ENCODE results near the gene ARHGAP20. TPM values are rescaled to one million over a fixed set of nuclear protein-coding genes. Genes with fewer than 3 reads are reported as not detected.
A peak's percentile ranks its signal among the peaks of the same experiment; 100 is the strongest.

The ARHGAP20 gene
- total and polyA plus RNA-seq, 2 donors (not counting 1 experiment from before 2014, with no cell fraction given) = 9.4 to 18.1 TPM

DNA sequence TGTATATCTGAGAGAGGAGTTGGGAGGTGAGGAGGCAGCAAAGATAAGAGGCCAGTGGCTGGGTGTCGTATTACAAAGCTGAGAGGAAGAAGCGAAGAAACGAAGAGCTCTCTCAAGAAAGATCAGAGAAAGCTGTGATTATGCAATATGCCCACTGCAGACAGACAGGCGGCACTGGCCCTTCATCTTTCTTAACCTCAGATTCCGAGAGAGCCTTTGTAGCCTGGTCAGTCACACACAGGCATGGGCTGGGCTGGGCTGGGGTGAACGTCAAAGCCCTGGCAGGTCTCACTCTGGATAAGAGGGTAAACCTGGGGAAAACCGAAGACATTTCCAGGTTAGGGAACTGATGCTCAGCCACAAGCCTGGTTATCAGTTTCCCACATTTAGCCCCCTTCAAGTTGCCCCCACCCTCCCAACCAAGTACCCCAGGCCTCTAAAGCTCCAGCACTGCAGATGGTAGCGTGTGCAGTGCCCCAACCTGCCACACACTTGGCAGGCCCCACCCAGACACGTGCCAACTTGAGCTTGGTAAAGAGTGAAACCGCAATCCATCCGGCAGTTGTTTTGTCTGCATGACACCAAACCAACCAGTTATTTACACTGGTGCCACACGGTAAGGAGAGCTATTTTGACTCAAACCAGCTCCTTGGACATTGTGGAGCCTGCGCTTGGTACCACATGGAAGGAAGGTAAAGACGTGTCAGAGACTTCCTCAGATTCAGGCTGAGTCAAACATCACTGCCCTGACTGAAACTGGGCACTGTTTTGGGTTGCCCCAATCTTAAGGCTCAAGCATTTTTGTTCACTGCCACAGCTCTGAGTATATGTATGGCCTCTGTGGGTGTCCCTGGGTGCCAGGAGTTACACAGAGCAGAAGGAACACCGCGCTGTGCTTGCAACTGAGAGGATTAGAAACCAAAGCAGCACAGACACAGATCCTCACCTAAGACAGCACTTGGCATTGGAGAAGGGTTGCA, 146.6 kb downstream of the ARHGAP20 start:
- no peak for TF ChIP-seq EZH2 (IDR thresholded peaks at IDR 0.05; ENCODE audit: low read length, missing control alignments)
- TF ChIP-seq, protein P1, sequence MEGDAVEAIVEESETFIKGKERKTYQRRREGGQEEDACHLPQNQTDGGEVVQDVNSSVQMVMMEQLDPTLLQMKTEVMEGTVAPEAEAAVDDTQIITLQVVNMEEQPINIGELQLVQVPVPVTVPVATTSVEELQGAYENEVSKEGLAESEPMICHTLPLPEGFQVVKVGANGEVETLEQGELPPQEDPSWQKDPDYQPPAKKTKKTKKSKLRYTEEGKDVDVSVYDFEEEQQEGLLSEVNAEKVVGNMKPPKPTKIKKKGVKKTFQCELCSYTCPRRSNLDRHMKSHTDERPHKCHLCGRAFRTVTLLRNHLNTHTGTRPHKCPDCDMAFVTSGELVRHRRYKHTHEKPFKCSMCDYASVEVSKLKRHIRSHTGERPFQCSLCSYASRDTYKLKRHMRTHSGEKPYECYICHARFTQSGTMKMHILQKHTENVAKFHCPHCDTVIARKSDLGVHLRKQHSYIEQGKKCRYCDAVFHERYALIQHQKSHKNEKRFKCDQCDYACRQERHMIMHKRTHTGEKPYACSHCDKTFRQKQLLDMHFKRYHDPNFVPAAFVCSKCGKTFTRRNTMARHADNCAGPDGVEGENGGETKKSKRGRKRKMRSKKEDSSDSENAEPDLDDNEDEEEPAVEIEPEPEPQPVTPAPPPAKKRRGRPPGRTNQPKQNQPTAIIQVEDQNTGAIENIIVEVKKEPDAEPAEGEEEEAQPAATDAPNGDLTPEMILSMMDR (conservative IDR thresholded peaks at IDR 0.05 in 1 of 2, IDR thresholded peaks at IDR 0.05 in 1 of 2; ENCODE audit: low read depth in 1 of 2, low read length in 2 of 2) = no peak
- no peak overlapping the region for H3K27ac ChIP-seq (ENCODE audit: insufficient read depth, low read length)
- H3K36me3 ChIP-seq (ENCODE audit: control insufficient read depth, insufficient read depth, low read length) = no peaks in the 10 kb centered on the region
- H3K4me3 ChIP-seq (replicated peaks in 1 of 4; ENCODE audit: control extremely low read depth in 1 of 4, insufficient read depth in 1 of 4, low read depth in 3 of 4, low read length in 4 of 4) = no peak overlapping the region
- H3K9ac ChIP-seq (ENCODE audit: insufficient read depth, low read length) = no peak overlapping the region
- no peaks in the 10 kb centered on the region for H3K9me3 ChIP-seq (ENCODE audit: control insufficient read depth, insufficient read depth, low read depth, low read length)
- DNase-seq (ENCODE audit: low read depth in 2 of 2) = peak; percentile 32 to 59
- H2AFZ ChIP-seq (ENCODE audit: low read length) = no peak overlapping the region
- H3K27me3 ChIP-seq (ENCODE audit: control insufficient read depth, insufficient read depth, low read length) = peaks cover 4% of the 10 kb centered on the region
- H4K20me1 ChIP-seq (ENCODE audit: control insufficient read depth, extremely low read depth, insufficient read depth, low read length) = no peaks in the 10 kb centered on the region
- no peak overlapping the region for H3K4me2 ChIP-seq (ENCODE audit: extremely low read depth, insufficient read depth, low read length)
- H3K79me2 ChIP-seq (ENCODE audit: control insufficient read depth, insufficient read depth, low read length) = no peaks in the 10 kb centered on the region
- no peaks in the 10 kb centered on the region for H3K4me1 ChIP-seq (ENCODE audit: control insufficient read depth, extremely low read depth, insufficient read depth, low read length)

DNA sequence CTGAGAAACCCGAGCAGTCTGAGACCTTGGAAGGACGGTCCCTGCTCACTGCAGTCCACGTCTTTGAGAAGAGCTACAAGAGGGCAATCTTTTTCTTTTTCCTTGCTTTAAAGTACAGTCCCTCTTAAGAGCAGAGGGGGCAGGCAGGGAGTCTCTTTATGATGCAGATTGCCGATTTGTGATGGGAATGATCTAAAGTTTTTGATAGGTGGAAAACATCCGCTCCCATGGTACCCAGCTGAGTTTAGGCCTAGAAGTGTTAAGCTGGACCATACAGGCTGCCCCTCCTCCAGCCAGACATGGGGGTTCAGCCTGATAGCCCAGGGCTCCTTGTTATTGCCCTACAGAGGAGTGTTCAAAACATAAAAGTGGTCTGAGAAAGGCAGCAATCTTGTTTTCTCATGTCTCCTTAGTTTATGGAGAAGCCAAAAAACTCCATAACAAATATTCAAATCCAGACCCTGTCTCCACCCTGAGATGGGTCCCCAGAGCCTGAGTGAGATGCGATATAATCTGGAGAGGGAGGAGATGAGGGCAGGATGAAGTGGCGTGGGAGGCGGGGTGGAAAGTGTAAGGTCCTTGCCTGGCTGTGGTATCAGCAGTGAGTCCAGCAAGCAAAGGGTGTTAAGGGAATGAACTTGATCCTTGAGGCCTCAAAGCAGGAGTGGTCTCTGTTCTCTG, 147.4 kb downstream of the ARHGAP20 start:
- Histone ChIP-seq H3K36me3 (ENCODE audit: control insufficient read depth, insufficient read depth, low read length) (no peaks in the 10 kb centered on the region), H3K79me2 (ENCODE audit: control insufficient read depth, insufficient read depth, low read length) (no peaks in the 10 kb centered on the region), H3K4me2 (ENCODE audit: extremely low read depth, insufficient read depth, low read length) (no peak overlapping the region), H3K9ac (ENCODE audit: insufficient read depth, low read length) (no peak overlapping the region), H4K20me1 (ENCODE audit: control insufficient read depth, extremely low read depth, insufficient read depth, low read length) (no peaks in the 10 kb centered on the region), H3K27me3 (ENCODE audit: control insufficient read depth, insufficient read depth, low read length) (peaks cover 4% of the 10 kb centered on the region), H2AFZ (ENCODE audit: low read length) (no peak overlapping the region), H3K27ac (ENCODE audit: insufficient read depth, low read length) (no peak overlapping the region), H3K4me3 (replicated peaks in 1 of 4; ENCODE audit: control extremely low read depth in 1 of 4, insufficient read depth in 1 of 4, low read depth in 3 of 4, low read length in 4 of 4) (no peak overlapping the region), H3K4me1 (ENCODE audit: control insufficient read depth, extremely low read depth, insufficient read depth, low read length) (no peaks in the 10 kb centered on the region), H3K9me3 (ENCODE audit: control insufficient read depth, insufficient read depth, low read depth, low read length) (no peaks in the 10 kb centered on the region)
- no peak for TF ChIP-seq EZH2 (IDR thresholded peaks at IDR 0.05; ENCODE audit: low read length, missing control alignments)
- TF ChIP-seq, protein P1 (conservative IDR thresholded peaks at IDR 0.05 in 1 of 2, IDR thresholded peaks at IDR 0.05 in 1 of 2; ENCODE audit: low read depth in 1 of 2, low read length in 2 of 2) = no peak
- DNase-seq (ENCODE audit: low read depth in 2 of 2) = no peak

DNA sequence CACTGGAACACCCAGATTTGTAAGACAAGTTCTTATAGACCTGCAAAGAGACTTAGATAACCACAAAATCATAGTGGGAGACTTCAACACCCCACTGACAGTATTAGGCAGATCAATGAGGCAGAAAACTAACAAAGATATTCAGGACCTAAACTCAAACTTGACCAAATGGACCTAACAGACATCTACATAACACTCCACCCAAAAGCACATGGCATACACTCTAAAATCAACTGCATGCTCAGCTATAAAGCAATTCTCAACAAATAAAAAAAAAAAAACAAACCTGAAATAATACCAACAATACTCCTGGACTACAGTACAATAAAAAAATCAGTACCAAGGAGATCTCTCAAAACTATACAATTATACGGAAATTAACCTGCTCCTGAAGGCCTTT, 167.5 kb downstream of the ARHGAP20 start:
- Histone ChIP-seq H3K27me3 (ENCODE audit: control insufficient read depth, insufficient read depth, low read length) (no peaks in the 10 kb centered on the region), H3K79me2 (ENCODE audit: control insufficient read depth, insufficient read depth, low read length) (no peaks in the 10 kb centered on the region), H3K4me1 (ENCODE audit: control insufficient read depth, extremely low read depth, insufficient read depth, low read length) (no peaks in the 10 kb centered on the region), H3K27ac (ENCODE audit: insufficient read depth, low read length) (no peak overlapping the region), H2AFZ (ENCODE audit: low read length) (no peak overlapping the region), H3K9me3 (ENCODE audit: control insufficient read depth, insufficient read depth, low read depth, low read length) (no peaks in the 10 kb centered on the region), H3K4me2 (ENCODE audit: extremely low read depth, insufficient read depth, low read length) (no peak overlapping the region), H3K4me3 (replicated peaks in 1 of 4; ENCODE audit: control extremely low read depth in 1 of 4, insufficient read depth in 1 of 4, low read depth in 3 of 4, low read length in 4 of 4) (no peak overlapping the region), H3K36me3 (ENCODE audit: control insufficient read depth, insufficient read depth, low read length) (no peaks in the 10 kb centered on the region), H3K9ac (ENCODE audit: insufficient read depth, low read length) (no peak overlapping the region), H4K20me1 (ENCODE audit: control insufficient read depth, extremely low read depth, insufficient read depth, low read length) (no peaks in the 10 kb centered on the region)
- no peak for TF ChIP-seq EZH2 (IDR thresholded peaks at IDR 0.05; ENCODE audit: low read length, missing control alignments)
- DNase-seq (ENCODE audit: low read depth in 2 of 2) = no peak

Data from fibroblast of lung (primary cell).